GM12878 (cell line): ENCODE results near the gene TIRAP. TPM values are rescaled to one million over a fixed set of nuclear protein-coding genes. Genes with fewer than 3 reads are reported as not detected.

Experiments used
- ATAC-seq: fragments of 200-7000 bp; cut with Tn5 transposase; 3 replicates; pipeline ENCODE4 v1.9.1; 2020; ENCODE audit warnings: mild to moderate bottlenecking, moderate library complexity
- BruUV-seq: library from RNA; stranded (reverse); fragments of 400-500 nt; replicated peaks from 2 replicates; lab custom pipeline; 2021; lab: Mats Ljungman, UMichigan
- CTCF ChIA-PET: fragments of 300-600 bp; sonication (Branson Sonifier 250); formaldehyde crosslinking; extraction: SDS; loops from one replicate; lab custom pipeline; 2021; ENCODE audit warnings: inconsistent platforms; lab: Yijun Ruan, JAX
- POLR2A ChIA-PET: fragments of 350-600 bp; formaldehyde crosslinking; extraction: SDS; loops from one replicate; lab custom pipeline; 2021; ENCODE audit warnings: inconsistent platforms; lab: Charles Lee
- RAD21 ChIA-PET: fragments of 300-600 bp; sonication (Branson Sonifier 250); formaldehyde crosslinking; loops from one replicate; lab custom pipeline; 2023; ENCODE audit warnings: antibody characterized with exemption; ENCODE audit not compliant: unreplicated experiment; lab: Charles Lee
- SMC1A ChIA-PET: fragments of 300-600 bp; sonication (Branson Sonifier 250); formaldehyde crosslinking; loops from one replicate; lab custom pipeline; 2023; ENCODE audit not compliant: unreplicated experiment, uncharacterized antibody; lab: Charles Lee
- DNase-seq: peaks from one replicate; pipeline ENCODE4 v3.0.0-alpha.2; 2011; ENCODE audit warnings: low read depth, low spot score
- FAIRE-seq: peaks from 3 replicates; lab custom pipeline; 2011; peaks lifted over from hg19 to GRCh38; lab: Jason Lieb, UNC
- H2AFZ ChIP-seq: 2 replicates; pipeline ENCODE4 v1.6.0; 2011; ENCODE audit warnings: low read depth, low read length, control low read depth; ENCODE audit not compliant: control insufficient read depth
- H3K27ac ChIP-seq: 2 replicates; pipeline ENCODE4 v1.5.1; 2011; ENCODE audit warnings: control low read depth; ENCODE audit not compliant: control insufficient read depth, insufficient read depth
- H3K27me3 ChIP-seq, 2 experiments: replicated peaks in 1 of 2; 2 replicates each; pipeline versions ENCODE4 v1.6.0 to v1.6.1; 2011; ENCODE audit warnings: low read length in 1 of 2; ENCODE audit not compliant: control insufficient read depth in 2 of 2, insufficient read depth in 2 of 2
- H3K36me3 ChIP-seq, 2 experiments: 2 replicates each; pipeline ENCODE4 v1.5.1; 2011; ENCODE audit warnings: low read length in 1 of 2; ENCODE audit not compliant: control insufficient read depth in 2 of 2, insufficient read depth in 2 of 2
- H3K4me1 ChIP-seq: 2 replicates; pipeline ENCODE4 v1.6.1; 2011; ENCODE audit warnings: mild to moderate bottlenecking, low read length, moderate library complexity, mixed read lengths; ENCODE audit not compliant: control insufficient read depth, insufficient read depth
- H3K4me2 ChIP-seq: 2 replicates; pipeline ENCODE4 v1.6.0; 2011; ENCODE audit warnings: control low read depth; ENCODE audit not compliant: control insufficient read depth, insufficient read depth
- H3K4me3 ChIP-seq: fragments of 200-600 bp; sonication (generic); 2 replicates; pipeline ENCODE4 v1.5.1; 2016
- H3K79me2 ChIP-seq: 2 replicates; pipeline ENCODE4 v1.6.0; 2011; ENCODE audit warnings: low read length; ENCODE audit not compliant: control insufficient read depth, insufficient read depth
- H3K9ac ChIP-seq: 2 replicates; pipeline ENCODE4 v1.8.0; 2011; ENCODE audit warnings: low read length, control low read depth, mixed read lengths; ENCODE audit not compliant: control insufficient read depth, insufficient read depth
- H3K9me3 ChIP-seq: replicated peaks from 3 replicates; pipeline ENCODE4 v1.5.1; 2011; ENCODE audit warnings: mild to moderate bottlenecking, low read length; ENCODE audit not compliant: control insufficient read depth, insufficient read depth
- H4K20me1 ChIP-seq: 2 replicates; pipeline ENCODE4 v1.6.0; 2011; ENCODE audit not compliant: control insufficient read depth, insufficient read depth
- ATF2 ChIP-seq: IDR thresholded peaks from 2 replicates; pipeline ENCODE4 v1.6.1; 2012; ENCODE audit warnings: low read length, inconsistent platforms
- E4F1 ChIP-seq: fragments of 450-650 bp; IDR thresholded peaks from 2 replicates; pipeline ENCODE4 v1.6.1; 2018; ENCODE audit warnings: borderline replicate concordance, mild to moderate bottlenecking; ENCODE audit not compliant: partially characterized antibody
- EP300 ChIP-seq, 2 experiments: fragments of 150-350 bp in 1 of 2; IDR thresholded peaks; 2 replicates each; pipeline ENCODE4 v1.6.1; 2011 to 2012; ENCODE audit warnings: low read depth in 2 of 2, low read length in 2 of 2, borderline replicate concordance in 1 of 2, improper control_type of control experiment in 1 of 2, inconsistent platforms in 1 of 2; ENCODE audit not compliant: control insufficient read depth in 1 of 2
- IKZF1 ChIP-seq: fragments of 450-650 bp; conservative IDR thresholded peaks from 2 replicates; pipeline ENCODE4 v1.6.1; 2017; ENCODE audit warnings: antibody characterized with exemption, mild to moderate bottlenecking
- MEF2B ChIP-seq: fragments of 450-650 bp; IDR thresholded peaks from 2 replicates; pipeline ENCODE4 v1.6.1; 2018; ENCODE audit warnings: mild to moderate bottlenecking, moderate library complexity; ENCODE audit not compliant: partially characterized antibody, poor library complexity, severe bottlenecking
- MLLT1 ChIP-seq: fragments of 450-650 bp; IDR thresholded peaks from 2 replicates; pipeline ENCODE4 v1.6.1; 2016; ENCODE audit warnings: mild to moderate bottlenecking
- MTA2 ChIP-seq: fragments of 450-650 bp; IDR thresholded peaks from 2 replicates; pipeline ENCODE4 v1.6.1; 2016; ENCODE audit warnings: low read depth, mild to moderate bottlenecking, moderate library complexity
- NFYA ChIP-seq: IDR thresholded peaks from 2 replicates; pipeline ENCODE4 v1.6.1; 2011; ENCODE audit warnings: low read depth, mild to moderate bottlenecking, low read length, improper control_type of control experiment, borderline replicate concordance
- NFYB ChIP-seq: IDR thresholded peaks from 2 replicates; pipeline ENCODE4 v1.6.1; 2011; ENCODE audit warnings: low read depth, mild to moderate bottlenecking, low read length, improper control_type of control experiment, moderate library complexity; ENCODE audit not compliant: insufficient read depth
- SKIL ChIP-seq: fragments of 450-650 bp; IDR thresholded peaks from 2 replicates; pipeline ENCODE4 v1.6.1; 2017; ENCODE audit warnings: mild to moderate bottlenecking, low read depth, inconsistent platforms; ENCODE audit not compliant: poor library complexity, severe bottlenecking
- SUPT20H ChIP-seq: IDR thresholded peaks from 2 replicates; pipeline ENCODE4 v1.6.1; 2011; ENCODE audit warnings: low read depth, mild to moderate bottlenecking, low read length, moderate library complexity, borderline replicate concordance; ENCODE audit not compliant: control insufficient read depth
- WGBS: methylation state at CpG from one replicate; pipeline ENCODE4 v1.1.6; 2016; ENCODE audit warnings: low lambda C conversion rate; ENCODE audit not compliant: insufficient replicate concordance, insufficient coverage; ENCODE audit errors: missing lambda C conversion rate; 5-methylcytosine and 5-hydroxymethylcytosine counted together
- in situ Hi-C: fragments of 300-500 bp; cut with MboI; formaldehyde crosslinking; loops from 9 replicates; pipeline ENCODE4 v1.14.3; 2018; ENCODE audit warnings: mixed read lengths
- intact Hi-C: fragments of 100-400 bp; cut with micrococcal nuclease; formaldehyde crosslinking; loops from one replicate; pipeline ENCODE4 v1.14.2; 2022; ENCODE audit not compliant: unreplicated experiment
- polyA plus RNA-seq, 11 experiments: library from polyadenylated mRNA; depleted of rRNA in 4 of 11; unstranded in 6 of 11; stranded (reverse) in 5 of 11; fragments of >200 nt; fragmentation: Nextera tagmentation in 4 of 11; fragmentation: Illumina TruSeq in 1 of 11; extraction: Ambion mirVana in 4 of 11; extraction: Trizol in 1 of 11; gene quantifications; 1 replicate in 1 of 11; 2 replicates in 10 of 11; pipeline versions ENCODE4 v1.2.1 to v1.2.3, GENCODE V29; 2011 to 2016; ENCODE audit warnings: inconsistent platforms in 2 of 11, missing spikeins in 2 of 11, low read depth in 1 of 11
- total RNA-seq, 4 experiments: library from RNA; depleted of rRNA in 3 of 4; stranded (reverse); fragments of >200 nt in 3 of 4; fragmentation: Illumina TruSeq in 1 of 4; extraction: Trizol in 1 of 4; gene quantifications; 2 replicates each; pipeline versions ENCODE4 v1.2.1 to v1.2.3, GENCODE V29; 2013 to 2021

Gene TIRAP
- total and polyA plus RNA-seq, 10 of the 15 experiments (the other 5 are each of a cell fraction or from before 2014, with no cell fraction given) = 0.76 to 9.9 (median 4.7) TPM

- DNase-seq (no peak), ATAC-seq (no peak), FAIRE-seq (no peak)
- WGBS = 99% methylated on average over 3 of the region's 3 CpGs
- CTCF ChIA-PET = no interaction called here
- no TSS peak for BruUV-seq
- RAD21 ChIA-PET = no interaction called here
- POLR2A ChIA-PET = no interaction called here
- TF ChIP-seq E4F1 (no peak), MEF2B (no peak), MTA2 (no peak), NFYB (no peak), NFYA (no peak), SUPT20H (no peak), MLLT1 (no peak), EP300 (IDR thresholded peaks at IDR 0.05; ENCODE audit: borderline replicate concordance in 1 of 2, control insufficient read depth in 1 of 2, low read depth in 2 of 2, low read length in 2 of 2) (no peak), SKIL (no peak), ATF2 (no peak), IKZF1 (no peak)
- H3K9ac ChIP-seq = no peak overlapping the region
- no peak overlapping the region for H3K27ac ChIP-seq
- peaks cover 4% of the 10 kb centered on the region for H3K79me2 ChIP-seq
- H3K4me3 ChIP-seq = no peak overlapping the region
- SMC1A ChIA-PET = no interaction called here
- H3K4me1 ChIP-seq = peaks cover 16% of the 10 kb centered on the region
- peaks cover 0 to 3% of the 10 kb centered on the region in 2 experiments; a peak in 3 of 4 replicates for H3K36me3 ChIP-seq
- H4K20me1 ChIP-seq = peaks cover 3% of the 10 kb centered on the region; the same call in 1 of the 2 replicates
- intact Hi-C loops (no loop called here), in situ Hi-C loops (no loop called here)
- H3K9me3 ChIP-seq = no peaks in the 10 kb centered on the region
- no peak overlapping the region for H3K4me2 ChIP-seq
- no peak overlapping the region for H2AFZ ChIP-seq
- no peaks in the 10 kb centered on the region for H3K27me3 ChIP-seq
These were observed 40.1 kb downstream of the TIRAP start for GRCh38 chr11:126322996-126323395.
